Body of pancreas (tissue), 4 donors: Measurements from ENCODE around the gene PRR15L. TPM values are rescaled to one million over a fixed set of nuclear protein-coding genes. Genes with fewer than 3 reads are reported as not detected.

Source experiments
- ATAC-seq: fragments of 150-250 bp; one replicate; pipeline ENCODE4 v1.9.1; 2016
- DNase-seq, 4 donors: peaks; one replicate each; pipeline ENCODE4 v3.0.0-alpha.2; 2019
- H3K27ac ChIP-seq, 4 donors: fragments of 200-600 bp; sonication (generic); 1 replicate in 3 of 4; 2 replicates in 1 of 4; pipeline versions ENCODE4 v1.5.1 to v1.6.1; 2016 to 2019; ENCODE audit warnings: mild to moderate bottlenecking in 1 of 4, mixed read lengths in 1 of 4, moderate library complexity in 1 of 4
- H3K27me3 ChIP-seq, 2 donors: fragments of 200-600 bp; sonication (generic); one replicate each; pipeline ENCODE4 v1.6.0; 2016; ENCODE audit warnings: mild to moderate bottlenecking in 1 of 2
- H3K36me3 ChIP-seq, 2 donors: fragments of 200-600 bp; sonication (generic); replicated peaks in 1 of 2; 2 replicates each; pipeline ENCODE4 v1.5.1; 2016; ENCODE audit warnings: low read depth in 2 of 2; ENCODE audit not compliant: insufficient read depth in 1 of 2
- H3K4me1 ChIP-seq: fragments of 200-600 bp; sonication (generic); one replicate; pipeline ENCODE4 v1.6.0; 2016
- H3K4me3 ChIP-seq, 2 donors: fragments of 200-600 bp; sonication (generic); 1 replicate in 1 of 2; 2 replicates in 1 of 2; pipeline ENCODE4 v1.5.1; 2016 to 2019
- H3K9me3 ChIP-seq, 3 donors: fragments of 200-600 bp; sonication (generic); 1 replicate in 2 of 3; 2 replicates in 1 of 3; pipeline ENCODE4 v1.5.1; 2016
- POLR2A ChIP-seq, 3 donors: fragments of 450-650 bp; IDR thresholded peaks; one replicate each; pipeline ENCODE4 v1.6.1; 2016; ENCODE audit warnings: antibody characterized with exemption in 3 of 3, mild to moderate bottlenecking in 2 of 3
- WGBS, 2 donors: methylation state at CpG; one replicate each; pipeline ENCODE4 v1.1.5; 2017; 5-methylcytosine and 5-hydroxymethylcytosine counted together
- intact Hi-C: fragments of 100-400 bp; cut with DNase I; formaldehyde crosslinking; loops from one replicate; pipeline ENCODE4 v1.15.1; 2023
- total RNA-seq, 2 donors: library from RNA; depleted of rRNA; stranded (reverse); fragments of >200 nt; gene quantifications; one replicate each; pipeline ENCODE4 v1.1.0, GENCODE V29; 2016
- TF ChIP-seq, protein P1 (sequence below), 7 experiments: fragments of 450-650 bp in 4 of 7; fragments of 200-600 bp in 3 of 7; sonication (generic) in 3 of 7; IDR thresholded peaks; one replicate each; pipeline ENCODE4 v1.5.1; 2016 to 2019; ENCODE audit warnings: antibody characterized with exemption in 7 of 7

Gene PRR15L
- total RNA-seq, 2 donors from 2014 or later: 36.6 to 63.3 TPM

DNA sequence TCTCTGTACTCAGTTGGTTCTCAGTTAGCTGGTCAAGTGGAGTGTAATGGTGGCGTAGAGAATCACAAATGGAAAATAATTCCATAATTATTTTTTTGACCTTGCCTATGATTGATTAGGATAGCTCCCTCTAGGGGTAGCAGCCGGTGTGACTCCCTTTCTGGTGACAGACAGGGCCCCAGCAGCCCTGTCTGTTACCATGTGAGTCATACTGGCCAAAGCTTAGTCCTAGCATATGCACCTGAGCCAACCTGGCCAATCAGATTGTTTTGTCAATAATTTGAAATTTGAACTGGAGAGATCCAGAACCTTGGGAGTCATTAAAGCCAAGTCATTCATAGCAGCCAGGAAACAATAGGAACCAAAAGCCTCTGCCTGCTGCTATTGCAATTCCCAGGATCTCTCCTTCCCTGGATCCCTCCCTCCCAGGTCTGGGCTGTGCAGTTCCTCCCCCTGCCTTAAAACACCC lies 10.7 kb downstream of the PRR15L start:
- no peaks in the 10 kb centered on the region for H3K27me3 ChIP-seq
- H3K36me3 ChIP-seq: peaks cover 0 to 4% of the 10 kb centered on the region in 2 donors
- peaks cover 99% of the 10 kb centered on the region for H3K4me1 ChIP-seq
- no peak overlapping the region for H3K4me3 ChIP-seq
- intact Hi-C loops: no loop called here
- TF ChIP-seq, protein P1, sequence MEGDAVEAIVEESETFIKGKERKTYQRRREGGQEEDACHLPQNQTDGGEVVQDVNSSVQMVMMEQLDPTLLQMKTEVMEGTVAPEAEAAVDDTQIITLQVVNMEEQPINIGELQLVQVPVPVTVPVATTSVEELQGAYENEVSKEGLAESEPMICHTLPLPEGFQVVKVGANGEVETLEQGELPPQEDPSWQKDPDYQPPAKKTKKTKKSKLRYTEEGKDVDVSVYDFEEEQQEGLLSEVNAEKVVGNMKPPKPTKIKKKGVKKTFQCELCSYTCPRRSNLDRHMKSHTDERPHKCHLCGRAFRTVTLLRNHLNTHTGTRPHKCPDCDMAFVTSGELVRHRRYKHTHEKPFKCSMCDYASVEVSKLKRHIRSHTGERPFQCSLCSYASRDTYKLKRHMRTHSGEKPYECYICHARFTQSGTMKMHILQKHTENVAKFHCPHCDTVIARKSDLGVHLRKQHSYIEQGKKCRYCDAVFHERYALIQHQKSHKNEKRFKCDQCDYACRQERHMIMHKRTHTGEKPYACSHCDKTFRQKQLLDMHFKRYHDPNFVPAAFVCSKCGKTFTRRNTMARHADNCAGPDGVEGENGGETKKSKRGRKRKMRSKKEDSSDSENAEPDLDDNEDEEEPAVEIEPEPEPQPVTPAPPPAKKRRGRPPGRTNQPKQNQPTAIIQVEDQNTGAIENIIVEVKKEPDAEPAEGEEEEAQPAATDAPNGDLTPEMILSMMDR (IDR thresholded peaks at IDR 0.05): peak; percentile 76 to 97 (median 92)
- TF ChIP-seq POLR2A (IDR thresholded peaks at IDR 0.05): peak in 2 of 3 donors; percentile 46 to 56
- peak; percentile 95 to 97 (median 96) for DNase-seq
- 0 to 13% methylated on average over 2 of the region's 2 CpGs for whole genome bisulfite sequencing, 2 donors
- peak overlapping the region; percentile 52 to 99 (median 96) for H3K27ac ChIP-seq
- peak; percentile 75 for ATAC-seq
- H3K9me3 ChIP-seq: no peaks in the 10 kb centered on the region

GRCh38 chr17:47946516-47946915 lies 11.2 kb downstream of the PRR15L start:
- ATAC-seq (no peak), DNase-seq (peak in 1 of 4 donors; percentile 39)
- Histone ChIP-seq H3K9me3 (no peaks in the 10 kb centered on the region), H3K27ac (peak overlapping the region; percentile 52 to 99 (median 96)), H3K27me3 (no peaks in the 10 kb centered on the region), H3K36me3 (peaks cover 0 to 1% of the 10 kb centered on the region in 2 donors), H3K4me3 (no peak overlapping the region), H3K4me1 (peaks cover 99% of the 10 kb centered on the region)
- intact Hi-C loops: no loop called here
- WGBS, 2 donors: 86 to 100% methylated on average over 4 to 6 of the region's 6 CpGs
- TF ChIP-seq, protein P1 (IDR thresholded peaks at IDR 0.05): no peak
- TF ChIP-seq POLR2A (IDR thresholded peaks at IDR 0.05): no peak

- Histone ChIP-seq H3K9me3 (no peaks in the 10 kb centered on the region), H3K4me3 (no peak overlapping the region), H3K27ac (peak overlapping the region; percentile 52 to 99 (median 96)), H3K4me1 (peaks cover 96% of the 10 kb centered on the region), H3K36me3 (no peaks in the 10 kb centered on the region), H3K27me3 (no peaks in the 10 kb centered on the region)
- ATAC-seq (no peak), DNase-seq (peak; percentile 57 to 79 (median 70))
- intact Hi-C loops: no loop called here
- TF ChIP-seq POLR2A (IDR thresholded peaks at IDR 0.05): no peak
- TF ChIP-seq, protein P1 (IDR thresholded peaks at IDR 0.05): no peak
- 26 to 45% methylated on average over 10 of the region's 10 CpGs for WGBS, 2 donors
These were observed 11.9 kb downstream of the PRR15L start for GRCh38 chr17:47945529-47946508.

DNA sequence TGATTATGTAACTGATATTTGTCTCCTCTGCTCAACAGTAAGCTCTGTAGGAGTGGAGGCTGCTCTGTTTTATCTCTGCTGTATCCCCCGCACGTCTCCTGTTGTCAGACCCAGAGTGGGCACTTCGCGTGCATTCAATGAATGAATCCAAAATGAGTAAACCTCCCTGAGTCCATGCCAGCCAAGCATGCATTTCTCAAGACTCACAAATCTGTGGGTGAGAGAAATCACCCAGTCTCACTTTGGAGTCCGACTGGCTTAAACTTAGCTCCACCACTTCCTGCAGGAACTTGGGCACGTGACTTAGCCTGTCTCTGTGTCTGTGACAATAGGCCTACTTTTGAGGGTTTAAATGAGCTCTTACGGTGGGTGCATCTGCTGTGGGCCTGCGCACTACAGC lies 12.6 kb downstream of the PRR15L start:
- 69 to 81% methylated on average over 6 to 8 of the region's 8 CpGs for WGBS, 2 donors
- ATAC-seq: no peak

DNA sequence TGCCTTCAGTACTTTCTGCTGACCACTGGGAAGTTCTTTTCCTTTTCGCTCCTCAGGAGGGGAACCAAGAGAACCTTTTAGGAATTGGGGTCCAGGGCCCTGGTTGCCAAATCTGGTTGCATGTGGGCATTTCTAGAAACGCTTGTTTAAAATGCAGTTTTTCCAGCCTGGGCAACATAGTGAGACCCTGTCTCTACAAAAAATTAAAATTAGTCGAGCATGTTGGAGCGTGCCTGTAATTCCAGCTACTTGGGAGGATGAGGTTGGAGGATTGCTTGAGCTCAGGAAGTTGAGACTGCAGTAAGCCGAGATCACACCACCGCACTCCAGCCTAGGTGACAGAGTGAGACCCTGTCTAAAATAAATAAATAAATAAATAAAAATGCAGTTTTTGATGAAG lies 15.1 kb downstream of the PRR15L start:
- WGBS, 2 donors: 68 to 72% methylated on average over 6 of the region's 6 CpGs
- ATAC-seq (no peak), DNase-seq (no peak)
- H3K27ac ChIP-seq: peak overlapping the region; percentile 82 to 92 (median 88)
- H3K9me3 ChIP-seq: no peaks in the 10 kb centered on the region
- H3K4me3 ChIP-seq: no peak overlapping the region
- TF ChIP-seq, protein P1 (IDR thresholded peaks at IDR 0.05): no peak
- TF ChIP-seq POLR2A (IDR thresholded peaks at IDR 0.05): no peak
- H3K27me3 ChIP-seq: no peaks in the 10 kb centered on the region
- no peaks in the 10 kb centered on the region for H3K36me3 ChIP-seq
- intact Hi-C loops: no loop called here
- H3K4me1 ChIP-seq: peaks cover 73% of the 10 kb centered on the region

More for the DNA sequence above, 12.6 kb downstream of the PRR15L start:
- intact Hi-C loops: no loop called here
- no peaks in the 10 kb centered on the region for H3K36me3 ChIP-seq
- DNase-seq: no peak
- H3K27ac ChIP-seq: peak overlapping the region; percentile 52 to 99 (median 96)
- no peaks in the 10 kb centered on the region for H3K9me3 ChIP-seq
- no peaks in the 10 kb centered on the region for H3K27me3 ChIP-seq
- TF ChIP-seq POLR2A (IDR thresholded peaks at IDR 0.05): no peak
- H3K4me1 ChIP-seq: peaks cover 96% of the 10 kb centered on the region
- H3K4me3 ChIP-seq: no peak overlapping the region
